ENCODE data around the gene LRRFIP1. TPM values are rescaled to one million over a fixed set of nuclear protein-coding genes. Genes with fewer than 3 reads are reported as not detected.

LRRFIP1 gene
- total and polyA plus RNA-seq, 2 of the 13 experiments (the other 11 are each of a cell fraction or from before 2014, with no cell fraction given): 15.9 to 40.5 TPM

DNA sequence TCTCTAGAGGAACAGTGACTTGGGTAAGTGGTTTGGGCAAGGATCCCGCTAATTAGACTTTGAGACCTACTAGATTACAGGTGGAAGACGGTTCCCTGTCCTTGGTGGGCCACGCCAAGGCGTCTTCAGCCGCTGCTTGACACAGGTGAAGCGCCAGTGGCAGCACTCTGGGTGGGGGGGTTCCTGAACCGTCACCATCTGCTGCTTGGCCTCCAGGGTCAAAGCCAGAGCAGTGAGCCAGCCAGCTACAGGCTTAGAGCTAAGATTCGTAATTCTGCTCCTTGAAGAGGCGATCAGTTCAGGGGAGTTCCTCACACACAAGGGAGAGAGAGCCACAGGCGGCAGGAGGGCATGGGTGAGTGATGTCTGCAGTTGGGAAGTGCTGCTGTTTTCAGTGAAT lies 131.8 kb downstream of the LRRFIP1 start:
- BruUV-seq (replicated peaks): no TSS peak
- Histone ChIP-seq H4K20me1 (ENCODE audit: insufficient read depth, low read length) (no peaks in the 10 kb centered on the region), H3K9ac (ENCODE audit: insufficient read depth, low read depth, low read length) (no peak overlapping the region), H3K27me3 (ENCODE audit: control insufficient read depth in 1 of 2, insufficient read depth in 2 of 2, low read length in 2 of 2) (no peaks in the 10 kb centered on the region), H2AFZ (ENCODE audit: low read length) (no peak overlapping the region), H3K4me1 (ENCODE audit: insufficient read depth, low read length) (no peaks in the 10 kb centered on the region), H3K4me2 (ENCODE audit: low read depth, low read length) (no peak overlapping the region), H3K27ac (ENCODE audit: extremely low read length, insufficient read depth, low read length) (no peak overlapping the region), H3K79me2 (ENCODE audit: insufficient read depth, low read length) (no peaks in the 10 kb centered on the region), H3K4me3 (replicated peaks in 1 of 3; ENCODE audit: insufficient read depth in 1 of 3, low read depth in 2 of 3, low read length in 3 of 3) (no peak overlapping the region), H3K36me3 (replicated peaks in 1 of 2; ENCODE audit: control insufficient read depth in 1 of 2, insufficient read depth in 2 of 2, low read length in 2 of 2) (peaks cover 22 to 62% of the 10 kb centered on the region in 2 experiments), H3K9me3 (ENCODE audit: low read length) (no peaks in the 10 kb centered on the region)
- intact Hi-C loops (cut with micrococcal nuclease; ENCODE audit: unreplicated experiment) (no loop called here), in situ Hi-C loops (cut with HindIII; ENCODE audit: extremely low pct_ligation_motif_present, low pct_unique_long_range_greater_than_20kb) (no loop called here)
- CTCF ChIA-PET (ENCODE audit: low intra/inter-chr PET ratio, low total read pairs): no interaction called here
- TF ChIP-seq, protein P1, sequence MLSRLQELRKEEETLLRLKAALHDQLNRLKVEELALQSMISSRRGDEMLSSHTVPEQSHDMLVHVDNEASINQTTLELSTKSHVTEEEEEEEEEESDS (CRISPR knock-in tag; IDR thresholded peaks at IDR 0.05; ENCODE audit: borderline replicate concordance): no peak
- no peak for FAIRE-seq
- ATAC-seq: no peak
- POLR2A ChIA-PET: no interaction called here
- WGBS (ENCODE audit: low lambda C conversion rate): 95% methylated on average over 10 of the region's 10 CpGs
- DNase-seq (ENCODE audit: low spot score): no peak

DNA sequence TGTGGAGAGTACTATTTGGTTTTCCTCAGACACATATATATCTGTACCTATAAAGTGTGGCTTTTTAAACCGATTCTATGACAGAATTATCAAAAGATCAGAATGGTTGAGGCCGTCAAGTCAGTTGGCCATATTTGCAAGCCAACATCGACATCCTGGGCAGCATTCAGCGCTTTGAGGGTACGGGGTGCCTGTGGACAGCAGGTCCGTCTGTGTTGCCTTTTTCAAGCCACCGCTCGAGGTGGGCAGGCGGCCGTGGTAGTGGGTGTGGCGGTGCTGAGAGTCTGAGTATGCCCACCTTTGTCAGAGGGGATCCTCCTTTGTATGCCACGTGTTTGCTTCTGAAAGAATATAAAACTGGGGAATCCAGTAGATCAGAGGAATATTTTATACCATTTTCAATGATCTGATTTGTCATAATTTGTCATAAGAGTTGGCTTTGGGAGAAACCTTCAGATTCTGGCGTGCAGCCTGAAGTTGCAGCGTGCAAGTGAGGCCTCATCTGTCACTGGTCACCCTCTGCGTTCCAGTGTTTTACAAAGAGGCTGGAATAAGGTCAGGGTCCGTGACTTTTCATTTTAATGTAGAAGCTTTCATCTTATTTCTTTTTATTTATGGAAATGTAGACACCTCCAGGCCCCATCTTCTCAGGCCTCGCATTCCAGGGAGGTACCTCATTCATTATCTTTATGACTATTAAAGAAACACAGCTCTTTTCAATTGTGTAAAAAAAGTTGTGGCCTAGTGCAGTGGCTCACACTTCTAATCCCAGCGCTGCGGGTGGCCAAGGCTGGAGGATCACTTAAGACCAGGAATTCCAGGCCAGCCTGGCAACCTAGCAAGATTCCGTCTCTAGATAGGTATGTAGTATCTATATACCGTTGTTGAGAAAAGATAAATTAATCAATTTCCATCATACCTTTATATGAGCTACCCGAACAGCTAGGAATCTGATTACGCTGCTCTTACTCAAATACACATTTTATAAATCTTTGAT lies 133.4 kb downstream of the LRRFIP1 start:
- WGBS (ENCODE audit: low lambda C conversion rate): 97% methylated on average over 23 of the region's 23 CpGs
- peaks cover 12 to 50% of the 10 kb centered on the region in 2 experiments for H3K36me3 ChIP-seq (replicated peaks in 1 of 2; ENCODE audit: control insufficient read depth in 1 of 2, insufficient read depth in 2 of 2, low read length in 2 of 2)
- H3K27ac ChIP-seq (ENCODE audit: extremely low read length, insufficient read depth, low read length): no peak overlapping the region
- no peak overlapping the region for H2AFZ ChIP-seq (ENCODE audit: low read length)
- H3K9me3 ChIP-seq (ENCODE audit: low read length): no peaks in the 10 kb centered on the region
- FAIRE-seq (no peak), ATAC-seq (no peak), DNase-seq (ENCODE audit: low spot score) (no peak)
- H3K4me2 ChIP-seq (ENCODE audit: low read depth, low read length): no peak overlapping the region
- no TSS peak for BruUV-seq (replicated peaks)
- in situ Hi-C loops (cut with HindIII; ENCODE audit: extremely low pct_ligation_motif_present, low pct_unique_long_range_greater_than_20kb): no loop called here
- H3K79me2 ChIP-seq (ENCODE audit: insufficient read depth, low read length): no peaks in the 10 kb centered on the region
- H3K27me3 ChIP-seq (ENCODE audit: control insufficient read depth in 1 of 2, insufficient read depth in 2 of 2, low read length in 2 of 2): no peaks in the 10 kb centered on the region
- H3K4me1 ChIP-seq (ENCODE audit: insufficient read depth, low read length): no peaks in the 10 kb centered on the region
- POLR2A ChIA-PET: no interaction called here
- H4K20me1 ChIP-seq (ENCODE audit: insufficient read depth, low read length): no peaks in the 10 kb centered on the region
- no peak overlapping the region for H3K4me3 ChIP-seq (replicated peaks in 1 of 3; ENCODE audit: insufficient read depth in 1 of 3, low read depth in 2 of 3, low read length in 3 of 3)
- H3K9ac ChIP-seq (ENCODE audit: insufficient read depth, low read depth, low read length): no peak overlapping the region
- CTCF ChIA-PET (ENCODE audit: low intra/inter-chr PET ratio, low total read pairs): no interaction called here
- intact Hi-C loops (cut with micrococcal nuclease; ENCODE audit: unreplicated experiment): no loop called here
- TF ChIP-seq TCF7 (IDR thresholded peaks at IDR 0.05; ENCODE audit: low read depth) (no peak), ATM (IDR thresholded peaks at IDR 0.05; ENCODE audit: borderline replicate concordance) (no peak), NFIB (CRISPR knock-in tag; IDR thresholded peaks at IDR 0.05; ENCODE audit: borderline replicate concordance) (no peak), ZBTB8A (CRISPR knock-in tag; IDR thresholded peaks at IDR 0.05; ENCODE audit: borderline replicate concordance, low read depth) (no peak), RFXAP (CRISPR knock-in tag; IDR thresholded peaks at IDR 0.05; ENCODE audit: borderline replicate concordance) (no peak), PCBP2 (optimal IDR thresholded peaks at IDR 0.05; ENCODE audit: low read depth, low read length, poor library complexity, severe bottlenecking) (no peak)
- TF ChIP-seq, protein P2, sequence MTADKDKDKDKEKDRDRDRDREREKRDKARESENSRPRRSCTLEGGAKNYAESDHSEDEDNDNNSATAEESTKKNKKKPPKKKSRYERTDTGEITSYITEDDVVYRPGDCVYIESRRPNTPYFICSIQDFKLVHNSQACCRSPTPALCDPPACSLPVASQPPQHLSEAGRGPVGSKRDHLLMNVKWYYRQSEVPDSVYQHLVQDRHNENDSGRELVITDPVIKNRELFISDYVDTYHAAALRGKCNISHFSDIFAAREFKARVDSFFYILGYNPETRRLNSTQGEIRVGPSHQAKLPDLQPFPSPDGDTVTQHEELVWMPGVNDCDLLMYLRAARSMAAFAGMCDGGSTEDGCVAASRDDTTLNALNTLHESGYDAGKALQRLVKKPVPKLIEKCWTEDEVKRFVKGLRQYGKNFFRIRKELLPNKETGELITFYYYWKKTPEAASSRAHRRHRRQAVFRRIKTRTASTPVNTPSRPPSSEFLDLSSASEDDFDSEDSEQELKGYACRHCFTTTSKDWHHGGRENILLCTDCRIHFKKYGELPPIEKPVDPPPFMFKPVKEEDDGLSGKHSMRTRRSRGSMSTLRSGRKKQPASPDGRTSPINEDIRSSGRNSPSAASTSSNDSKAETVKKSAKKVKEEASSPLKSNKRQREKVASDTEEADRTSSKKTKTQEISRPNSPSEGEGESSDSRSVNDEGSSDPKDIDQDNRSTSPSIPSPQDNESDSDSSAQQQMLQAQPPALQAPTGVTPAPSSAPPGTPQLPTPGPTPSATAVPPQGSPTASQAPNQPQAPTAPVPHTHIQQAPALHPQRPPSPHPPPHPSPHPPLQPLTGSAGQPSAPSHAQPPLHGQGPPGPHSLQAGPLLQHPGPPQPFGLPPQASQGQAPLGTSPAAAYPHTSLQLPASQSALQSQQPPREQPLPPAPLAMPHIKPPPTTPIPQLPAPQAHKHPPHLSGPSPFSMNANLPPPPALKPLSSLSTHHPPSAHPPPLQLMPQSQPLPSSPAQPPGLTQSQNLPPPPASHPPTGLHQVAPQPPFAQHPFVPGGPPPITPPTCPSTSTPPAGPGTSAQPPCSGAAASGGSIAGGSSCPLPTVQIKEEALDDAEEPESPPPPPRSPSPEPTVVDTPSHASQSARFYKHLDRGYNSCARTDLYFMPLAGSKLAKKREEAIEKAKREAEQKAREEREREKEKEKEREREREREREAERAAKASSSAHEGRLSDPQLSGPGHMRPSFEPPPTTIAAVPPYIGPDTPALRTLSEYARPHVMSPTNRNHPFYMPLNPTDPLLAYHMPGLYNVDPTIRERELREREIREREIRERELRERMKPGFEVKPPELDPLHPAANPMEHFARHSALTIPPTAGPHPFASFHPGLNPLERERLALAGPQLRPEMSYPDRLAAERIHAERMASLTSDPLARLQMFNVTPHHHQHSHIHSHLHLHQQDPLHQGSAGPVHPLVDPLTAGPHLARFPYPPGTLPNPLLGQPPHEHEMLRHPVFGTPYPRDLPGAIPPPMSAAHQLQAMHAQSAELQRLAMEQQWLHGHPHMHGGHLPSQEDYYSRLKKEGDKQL (CRISPR knock-in tag; IDR thresholded peaks at IDR 0.05; ENCODE audit: low read depth): no peak

Data from HepG2 (cell line).